Erythroblast (primary cell): Measurements from ENCODE around the gene MBD5.

Source experiments
- GATA1 ChIP-seq: IDR thresholded peaks from 2 replicates; pipeline ENCODE4 v1.6.1; 2011; ENCODE audit warnings: low read depth, mild to moderate bottlenecking, control low read depth, low read length, moderate library complexity
- POLR2A ChIP-seq: IDR thresholded peaks from 2 replicates; pipeline ENCODE4 v1.6.1; 2011; ENCODE audit warnings: mild to moderate bottlenecking, low read length

DNA sequence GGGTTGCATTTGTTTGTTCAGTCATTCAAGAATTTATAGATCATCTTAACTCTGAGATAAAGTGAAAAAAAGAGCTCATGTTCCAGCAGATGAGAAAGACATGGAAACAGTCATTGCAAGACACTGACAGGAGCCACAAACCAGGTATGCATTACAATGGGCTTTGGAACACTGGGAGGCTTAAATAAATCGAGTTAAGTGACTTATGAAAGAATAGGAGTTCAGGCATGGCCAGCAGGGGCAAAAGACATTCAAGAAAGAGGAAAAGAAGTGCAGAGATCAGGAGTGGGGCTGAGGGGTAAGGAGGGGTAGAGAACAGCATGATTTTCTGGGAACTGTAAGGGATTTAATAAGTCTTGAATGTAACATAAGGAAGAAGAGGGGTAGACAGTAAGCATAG lies 502.4 kb downstream of the MBD5 start:
- no peak for TF ChIP-seq POLR2A
- TF ChIP-seq GATA1: no peak
